HEK293 (cell line): Measurements from ENCODE around the gene SLC25A11.
A peak's percentile ranks its signal among the peaks of the same experiment; 100 is the strongest.

ENCODE experiments used
- PRDM1 ChIP-seq: fragments of 450-650 bp; formaldehyde crosslinking; IDR thresholded peaks from 2 replicates; pipeline ENCODE4; 2016; ENCODE audit warnings: missing biosample characterization, missing genetic modification characterization
- REPIN1 ChIP-seq: fragments of 450-650 bp; formaldehyde crosslinking; IDR thresholded peaks from 2 replicates; pipeline ENCODE4 v1.5.1; 2017; ENCODE audit warnings: missing biosample characterization, missing genetic modification characterization, low read depth
- SP3 ChIP-seq: fragments of 450-650 bp; formaldehyde crosslinking; IDR thresholded peaks from 2 replicates; pipeline ENCODE4 v1.5.1; 2016; ENCODE audit warnings: missing biosample characterization, missing genetic modification characterization
- ZBTB49 ChIP-seq: fragments of 450-650 bp; formaldehyde crosslinking; IDR thresholded peaks from 2 replicates; pipeline ENCODE4 v1.5.1; 2016; ENCODE audit warnings: missing biosample characterization, missing genetic modification characterization, low read depth
- ZBTB7A ChIP-seq: fragments of 450-650 bp; formaldehyde crosslinking; IDR thresholded peaks from 2 replicates; pipeline ENCODE4 v1.5.1; 2016; ENCODE audit warnings: low read depth, missing biosample characterization, missing genetic modification characterization
- ZFP3 ChIP-seq: fragments of 450-650 bp; formaldehyde crosslinking; IDR thresholded peaks from 2 replicates; pipeline ENCODE4 v1.5.1; 2016; ENCODE audit warnings: low read depth, missing biosample characterization, missing genetic modification characterization
- ZNF174 ChIP-seq: fragments of 450-650 bp; formaldehyde crosslinking; IDR thresholded peaks from 2 replicates; pipeline ENCODE4 v1.5.0; 2017; ENCODE audit warnings: missing biosample characterization, mild to moderate bottlenecking, missing genetic modification characterization
- ZNF214 ChIP-seq: fragments of 450-650 bp; formaldehyde crosslinking; IDR thresholded peaks from 2 replicates; pipeline ENCODE4 v1.5.1; 2017; ENCODE audit warnings: missing biosample characterization, mild to moderate bottlenecking, missing genetic modification characterization, borderline replicate concordance
- ZNF221 ChIP-seq: fragments of 450-650 bp; formaldehyde crosslinking; IDR thresholded peaks from 2 replicates; pipeline ENCODE4 v1.5.1; 2017; ENCODE audit warnings: missing biosample characterization, missing genetic modification characterization, borderline replicate concordance
- ZNF223 ChIP-seq: fragments of 450-650 bp; formaldehyde crosslinking; IDR thresholded peaks from 2 replicates; pipeline ENCODE4 v1.5.1; 2016; ENCODE audit warnings: missing biosample characterization, missing genetic modification characterization
- ZNF391 ChIP-seq: fragments of 450-650 bp; formaldehyde crosslinking; IDR thresholded peaks from 2 replicates; pipeline ENCODE4 v1.5.1; 2016; ENCODE audit warnings: low read depth, missing biosample characterization, missing genetic modification characterization, borderline replicate concordance
- ZNF426 ChIP-seq: fragments of 450-650 bp; formaldehyde crosslinking; IDR thresholded peaks from 2 replicates; pipeline ENCODE4 v1.5.1; 2017; ENCODE audit warnings: missing biosample characterization, missing genetic modification characterization, mild to moderate bottlenecking, inconsistent platforms, moderate library complexity
- ZNF530 ChIP-seq: fragments of 450-650 bp; formaldehyde crosslinking; IDR thresholded peaks from 2 replicates; pipeline ENCODE4 v1.5.1; 2016; ENCODE audit warnings: low read depth, missing biosample characterization, missing genetic modification characterization
- ZNF76 ChIP-seq: fragments of 450-650 bp; formaldehyde crosslinking; IDR thresholded peaks from 2 replicates; pipeline ENCODE4; 2016; ENCODE audit warnings: low read depth, missing biosample characterization, missing genetic modification characterization, borderline replicate concordance
- ZSCAN23 ChIP-seq: fragments of 450-650 bp; formaldehyde crosslinking; IDR thresholded peaks from 2 replicates; pipeline ENCODE4 v1.5.1; 2016; ENCODE audit warnings: missing biosample characterization, missing genetic modification characterization
- ZXDB ChIP-seq: fragments of 450-650 bp; formaldehyde crosslinking; IDR thresholded peaks from 2 replicates; pipeline ENCODE4 v1.5.1; 2016; ENCODE audit warnings: missing biosample characterization, missing genetic modification characterization
- TF ChIP-seq, protein P1 (sequence below): fragments of 450-650 bp; formaldehyde crosslinking; IDR thresholded peaks from 2 replicates; pipeline ENCODE4 v1.5.1; 2016; ENCODE audit warnings: missing biosample characterization, missing genetic modification characterization
- TF ChIP-seq, protein P2 (sequence below): fragments of 450-650 bp; formaldehyde crosslinking; IDR thresholded peaks from 2 replicates; pipeline ENCODE4 v1.5.1; 2016; ENCODE audit warnings: missing biosample characterization, missing genetic modification characterization
- TF ChIP-seq, protein P3 (sequence below): fragments of 450-650 bp; formaldehyde crosslinking; IDR thresholded peaks from 2 replicates; pipeline ENCODE4 v1.5.1; 2016; ENCODE audit warnings: missing biosample characterization, missing genetic modification characterization
- TF ChIP-seq, protein P4 (sequence below): fragments of 450-650 bp; formaldehyde crosslinking; IDR thresholded peaks from 2 replicates; pipeline ENCODE4 v1.5.1; 2016; ENCODE audit warnings: missing biosample characterization, missing genetic modification characterization, borderline replicate concordance
- TF ChIP-seq, protein P5 (sequence below): fragments of 450-650 bp; formaldehyde crosslinking; IDR thresholded peaks from 2 replicates; pipeline ENCODE4 v1.5.1; 2016; ENCODE audit warnings: missing biosample characterization, missing genetic modification characterization
- TF ChIP-seq, protein P6 (sequence below): fragments of 450-650 bp; formaldehyde crosslinking; conservative IDR thresholded peaks from 2 replicates; pipeline ENCODE4 v1.5.1; 2016; ENCODE audit warnings: low read depth, missing biosample characterization, missing genetic modification characterization

The SLC25A11 gene

DNA sequence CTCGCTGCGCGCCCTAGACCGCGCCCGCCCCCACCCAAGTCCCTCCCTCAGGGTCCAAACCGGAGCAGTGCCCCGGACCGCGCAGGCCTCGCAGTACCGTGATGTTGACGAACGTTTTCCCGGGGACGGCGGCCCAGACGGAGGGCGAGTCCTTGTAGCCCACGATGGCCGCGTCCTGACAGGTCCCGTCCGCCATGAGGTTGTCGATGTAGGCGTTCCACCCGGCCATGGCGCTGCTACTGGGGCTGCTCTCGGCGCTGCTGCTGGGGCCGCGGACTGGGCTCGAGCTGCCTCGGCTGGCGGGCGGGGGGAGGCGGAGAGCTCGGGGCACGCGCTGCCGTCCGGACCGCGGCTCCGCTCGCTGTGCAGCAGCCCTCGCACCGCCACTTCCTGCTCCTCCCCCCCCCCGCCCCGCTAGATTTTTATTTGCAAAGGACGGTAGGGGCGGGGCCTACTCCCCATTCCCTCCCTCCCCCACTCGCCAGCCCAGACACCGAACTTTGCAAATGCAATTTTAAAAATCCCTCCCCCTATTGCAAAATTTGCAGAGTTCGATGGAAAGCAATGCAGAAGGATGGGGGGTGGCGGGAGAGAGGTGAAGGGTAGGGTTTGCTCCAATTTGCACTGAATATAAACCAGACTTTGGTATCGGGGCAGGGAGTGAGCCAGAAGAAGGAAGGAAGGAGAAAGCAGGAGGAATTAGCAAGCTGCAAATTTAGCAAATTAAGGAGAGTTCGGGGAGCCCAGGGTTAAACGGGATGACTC is 8.5 kb upstream of the SLC25A11 start, which contains the start of gene PFN1 (continued):
- TF ChIP-seq, protein P1, sequence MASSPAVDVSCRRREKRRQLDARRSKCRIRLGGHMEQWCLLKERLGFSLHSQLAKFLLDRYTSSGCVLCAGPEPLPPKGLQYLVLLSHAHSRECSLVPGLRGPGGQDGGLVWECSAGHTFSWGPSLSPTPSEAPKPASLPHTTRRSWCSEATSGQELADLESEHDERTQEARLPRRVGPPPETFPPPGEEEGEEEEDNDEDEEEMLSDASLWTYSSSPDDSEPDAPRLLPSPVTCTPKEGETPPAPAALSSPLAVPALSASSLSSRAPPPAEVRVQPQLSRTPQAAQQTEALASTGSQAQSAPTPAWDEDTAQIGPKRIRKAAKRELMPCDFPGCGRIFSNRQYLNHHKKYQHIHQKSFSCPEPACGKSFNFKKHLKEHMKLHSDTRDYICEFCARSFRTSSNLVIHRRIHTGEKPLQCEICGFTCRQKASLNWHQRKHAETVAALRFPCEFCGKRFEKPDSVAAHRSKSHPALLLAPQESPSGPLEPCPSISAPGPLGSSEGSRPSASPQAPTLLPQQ (tag by site-specific recombination), result 0 out of 2 replicates have a peak, but pooled peaks have one; percentile 18
- TF ChIP-seq, protein P2, sequence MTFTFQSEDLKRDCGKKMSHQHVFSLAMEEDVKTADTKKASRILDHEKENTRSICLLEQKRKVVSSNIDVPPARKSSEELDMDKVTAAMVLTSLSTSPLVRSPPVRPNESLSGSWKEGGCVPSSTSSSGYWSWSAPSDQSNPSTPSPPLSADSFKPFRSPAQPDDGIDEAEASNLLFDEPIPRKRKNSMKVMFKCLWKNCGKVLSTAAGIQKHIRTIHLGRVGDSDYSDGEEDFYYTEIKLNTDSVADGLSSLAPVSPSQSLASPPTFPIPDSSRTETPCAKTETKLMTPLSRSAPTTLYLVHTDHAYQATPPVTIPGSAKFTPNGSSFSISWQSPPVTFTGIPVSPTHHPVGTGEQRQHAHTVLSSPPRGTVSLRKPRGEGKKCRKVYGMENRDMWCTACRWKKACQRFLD (tag by site-specific recombination), result no peak
- TF ChIP-seq, protein P3, sequence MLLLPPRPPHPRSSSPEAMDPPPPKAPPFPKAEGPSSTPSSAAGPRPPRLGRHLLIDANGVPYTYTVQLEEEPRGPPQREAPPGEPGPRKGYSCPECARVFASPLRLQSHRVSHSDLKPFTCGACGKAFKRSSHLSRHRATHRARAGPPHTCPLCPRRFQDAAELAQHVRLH, result peak; percentile 37; the same call in 1 of the 2 replicates
- TF ChIP-seq, protein P4, sequence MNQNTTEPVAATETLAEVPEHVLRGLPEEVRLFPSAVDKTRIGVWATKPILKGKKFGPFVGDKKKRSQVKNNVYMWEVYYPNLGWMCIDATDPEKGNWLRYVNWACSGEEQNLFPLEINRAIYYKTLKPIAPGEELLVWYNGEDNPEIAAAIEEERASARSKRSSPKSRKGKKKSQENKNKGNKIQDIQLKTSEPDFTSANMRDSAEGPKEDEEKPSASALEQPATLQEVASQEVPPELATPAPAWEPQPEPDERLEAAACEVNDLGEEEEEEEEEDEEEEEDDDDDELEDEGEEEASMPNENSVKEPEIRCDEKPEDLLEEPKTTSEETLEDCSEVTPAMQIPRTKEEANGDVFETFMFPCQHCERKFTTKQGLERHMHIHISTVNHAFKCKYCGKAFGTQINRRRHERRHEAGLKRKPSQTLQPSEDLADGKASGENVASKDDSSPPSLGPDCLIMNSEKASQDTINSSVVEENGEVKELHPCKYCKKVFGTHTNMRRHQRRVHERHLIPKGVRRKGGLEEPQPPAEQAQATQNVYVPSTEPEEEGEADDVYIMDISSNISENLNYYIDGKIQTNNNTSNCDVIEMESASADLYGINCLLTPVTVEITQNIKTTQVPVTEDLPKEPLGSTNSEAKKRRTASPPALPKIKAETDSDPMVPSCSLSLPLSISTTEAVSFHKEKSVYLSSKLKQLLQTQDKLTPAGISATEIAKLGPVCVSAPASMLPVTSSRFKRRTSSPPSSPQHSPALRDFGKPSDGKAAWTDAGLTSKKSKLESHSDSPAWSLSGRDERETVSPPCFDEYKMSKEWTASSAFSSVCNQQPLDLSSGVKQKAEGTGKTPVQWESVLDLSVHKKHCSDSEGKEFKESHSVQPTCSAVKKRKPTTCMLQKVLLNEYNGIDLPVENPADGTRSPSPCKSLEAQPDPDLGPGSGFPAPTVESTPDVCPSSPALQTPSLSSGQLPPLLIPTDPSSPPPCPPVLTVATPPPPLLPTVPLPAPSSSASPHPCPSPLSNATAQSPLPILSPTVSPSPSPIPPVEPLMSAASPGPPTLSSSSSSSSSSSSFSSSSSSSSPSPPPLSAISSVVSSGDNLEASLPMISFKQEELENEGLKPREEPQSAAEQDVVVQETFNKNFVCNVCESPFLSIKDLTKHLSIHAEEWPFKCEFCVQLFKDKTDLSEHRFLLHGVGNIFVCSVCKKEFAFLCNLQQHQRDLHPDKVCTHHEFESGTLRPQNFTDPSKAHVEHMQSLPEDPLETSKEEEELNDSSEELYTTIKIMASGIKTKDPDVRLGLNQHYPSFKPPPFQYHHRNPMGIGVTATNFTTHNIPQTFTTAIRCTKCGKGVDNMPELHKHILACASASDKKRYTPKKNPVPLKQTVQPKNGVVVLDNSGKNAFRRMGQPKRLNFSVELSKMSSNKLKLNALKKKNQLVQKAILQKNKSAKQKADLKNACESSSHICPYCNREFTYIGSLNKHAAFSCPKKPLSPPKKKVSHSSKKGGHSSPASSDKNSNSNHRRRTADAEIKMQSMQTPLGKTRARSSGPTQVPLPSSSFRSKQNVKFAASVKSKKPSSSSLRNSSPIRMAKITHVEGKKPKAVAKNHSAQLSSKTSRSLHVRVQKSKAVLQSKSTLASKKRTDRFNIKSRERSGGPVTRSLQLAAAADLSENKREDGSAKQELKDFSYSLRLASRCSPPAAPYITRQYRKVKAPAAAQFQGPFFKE (tag by site-specific recombination), result peak; percentile 50; the same call in 1 of the 2 replicates
- TF ChIP-seq PRDM1 (tag by site-specific recombination), result peak; percentile 84
- peak; percentile 92 for TF ChIP-seq SP3
- TF ChIP-seq, protein P5, sequence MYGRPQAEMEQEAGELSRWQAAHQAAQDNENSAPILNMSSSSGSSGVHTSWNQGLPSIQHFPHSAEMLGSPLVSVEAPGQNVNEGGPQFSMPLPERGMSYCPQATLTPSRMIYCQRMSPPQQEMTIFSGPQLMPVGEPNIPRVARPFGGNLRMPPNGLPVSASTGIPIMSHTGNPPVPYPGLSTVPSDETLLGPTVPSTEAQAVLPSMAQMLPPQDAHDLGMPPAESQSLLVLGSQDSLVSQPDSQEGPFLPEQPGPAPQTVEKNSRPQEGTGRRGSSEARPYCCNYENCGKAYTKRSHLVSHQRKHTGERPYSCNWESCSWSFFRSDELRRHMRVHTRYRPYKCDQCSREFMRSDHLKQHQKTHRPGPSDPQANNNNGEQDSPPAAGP (tag by site-specific recombination), result no peak; the same call in none of the 2 replicates
- no peak for TF ChIP-seq ZNF426 (tag by site-specific recombination)
- TF ChIP-seq ZNF391 (tag by site-specific recombination), result peak; percentile 57
- TF ChIP-seq ZXDB (tag by site-specific recombination), result peak; percentile 5; the same call in 1 of the 2 replicates
- no peak for TF ChIP-seq ZNF221 (tag by site-specific recombination)
- no peak for TF ChIP-seq ZNF174 (tag by site-specific recombination)
- TF ChIP-seq ZNF214 (tag by site-specific recombination), result no peak
- no peak for TF ChIP-seq ZNF530 (tag by site-specific recombination)
- peak; percentile 59; the same call in 1 of the 2 replicates for TF ChIP-seq REPIN1 (tag by site-specific recombination)
- TF ChIP-seq ZFP3, result no peak
- no peak for TF ChIP-seq ZNF223 (tag by site-specific recombination)
- TF ChIP-seq ZNF76, result peak; percentile 53
- TF ChIP-seq ZSCAN23 (tag by site-specific recombination), result peak; percentile 85
- TF ChIP-seq ZBTB49, result no peak
- TF ChIP-seq ZBTB7A (tag by site-specific recombination), result peak; percentile 80
- TF ChIP-seq, protein P6, sequence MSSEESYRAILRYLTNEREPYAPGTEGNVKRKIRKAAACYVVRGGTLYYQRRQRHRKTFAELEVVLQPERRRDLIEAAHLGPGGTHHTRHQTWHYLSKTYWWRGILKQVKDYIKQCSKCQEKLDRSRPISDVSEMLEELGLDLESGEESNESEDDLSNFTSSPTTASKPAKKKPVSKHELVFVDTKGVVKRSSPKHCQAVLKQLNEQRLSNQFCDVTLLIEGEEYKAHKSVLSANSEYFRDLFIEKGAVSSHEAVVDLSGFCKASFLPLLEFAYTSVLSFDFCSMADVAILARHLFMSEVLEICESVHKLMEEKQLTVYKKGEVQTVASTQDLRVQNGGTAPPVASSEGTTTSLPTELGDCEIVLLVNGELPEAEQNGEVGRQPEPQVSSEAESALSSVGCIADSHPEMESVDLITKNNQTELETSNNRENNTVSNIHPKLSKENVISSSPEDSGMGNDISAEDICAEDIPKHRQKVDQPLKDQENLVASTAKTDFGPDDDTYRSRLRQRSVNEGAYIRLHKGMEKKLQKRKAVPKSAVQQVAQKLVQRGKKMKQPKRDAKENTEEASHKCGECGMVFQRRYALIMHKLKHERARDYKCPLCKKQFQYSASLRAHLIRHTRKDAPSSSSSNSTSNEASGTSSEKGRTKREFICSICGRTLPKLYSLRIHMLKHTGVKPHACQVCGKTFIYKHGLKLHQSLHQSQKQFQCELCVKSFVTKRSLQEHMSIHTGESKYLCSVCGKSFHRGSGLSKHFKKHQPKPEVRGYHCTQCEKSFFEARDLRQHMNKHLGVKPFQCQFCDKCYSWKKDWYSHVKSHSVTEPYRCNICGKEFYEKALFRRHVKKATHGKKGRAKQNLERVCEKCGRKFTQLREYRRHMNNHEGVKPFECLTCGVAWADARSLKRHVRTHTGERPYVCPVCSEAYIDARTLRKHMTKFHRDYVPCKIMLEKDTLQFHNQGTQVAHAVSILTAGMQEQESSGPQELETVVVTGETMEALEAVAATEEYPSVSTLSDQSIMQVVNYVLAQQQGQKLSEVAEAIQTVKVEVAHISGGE, result peak; percentile 92
